HEK293 (cell line): ENCODE measurements around the gene CADM1.
A peak's percentile ranks its signal among the peaks of the same experiment; 100 is the strongest.

Experiments
- CTCF ChIA-PET: fragments of 350-600 bp; formaldehyde crosslinking; extraction: SDS; loops from one replicate; lab custom pipeline; 2021; ENCODE audit warnings: antibody characterized with exemption; lab: Yijun Ruan, JAX
- POLR2A ChIA-PET: fragments of 300-600 bp; formaldehyde crosslinking; extraction: SDS; loops from one replicate; lab custom pipeline; 2020; ENCODE audit warnings: antibody characterized with exemption, inconsistent platforms; lab: Yijun Ruan, JAX
- H3K27ac ChIP-seq: fragments of 200-500 bp; sonication (Bioruptor generic); 2 replicates; pipeline ENCODE4 v1.5.1; 2014; ENCODE audit warnings: low read depth, low read length, control low read depth, inconsistent platforms; ENCODE audit errors: extremely low read depth
- H3K36me3 ChIP-seq, 2 experiments: fragments of 200-500 bp in 1 of 2; sonication (Bioruptor generic) in 1 of 2; 1 replicate in 1 of 2; 2 replicates in 1 of 2; pipeline ENCODE4 v1.5.1; 2014 to 2017; ENCODE audit warnings: inconsistent platforms in 2 of 2, low read length in 2 of 2; ENCODE audit not compliant: control insufficient read depth in 2 of 2, insufficient read depth in 1 of 2
- H3K4me1 ChIP-seq: fragments of 200-500 bp; sonication (Bioruptor generic); 2 replicates; pipeline ENCODE4 v1.5.1; 2014; ENCODE audit warnings: mild to moderate bottlenecking, low read length, inconsistent platforms; ENCODE audit not compliant: control insufficient read depth, insufficient read depth
- H3K4me3 ChIP-seq: 2 replicates; pipeline ENCODE4 v1.5.1; 2011; ENCODE audit warnings: low read depth, mild to moderate bottlenecking, control low read depth, low read length, moderate library complexity
- H3K9me3 ChIP-seq: fragments of 200-500 bp; sonication (Bioruptor generic); 2 replicates; pipeline ENCODE4 v1.5.1; 2014; ENCODE audit warnings: low read depth, low read length, inconsistent platforms; ENCODE audit not compliant: control insufficient read depth, insufficient read depth
- GLI4 ChIP-seq: fragments of 450-650 bp; formaldehyde crosslinking; IDR thresholded peaks from 2 replicates; pipeline ENCODE4 v1.5.1; 2016; ENCODE audit warnings: missing biosample characterization, missing genetic modification characterization
- HOXD13 ChIP-seq: sonication (generic); formaldehyde crosslinking; IDR thresholded peaks from 2 replicates; pipeline ENCODE4 v1.8.0; 2022; ENCODE audit warnings: missing genetic modification reagents, borderline replicate concordance
- INSM2 ChIP-seq: fragments of 450-650 bp; formaldehyde crosslinking; IDR thresholded peaks from 2 replicates; pipeline ENCODE4 v1.5.1; 2016; ENCODE audit warnings: missing biosample characterization, missing genetic modification characterization
- KLF7 ChIP-seq: fragments of 450-650 bp; formaldehyde crosslinking; IDR thresholded peaks from 2 replicates; pipeline ENCODE4 v1.5.1; 2016; ENCODE audit warnings: missing biosample characterization, missing genetic modification characterization, borderline replicate concordance
- MZF1 ChIP-seq: fragments of 450-650 bp; formaldehyde crosslinking; IDR thresholded peaks from 2 replicates; pipeline ENCODE4 v1.5.1; 2017; ENCODE audit warnings: missing biosample characterization, missing genetic modification characterization, borderline replicate concordance
- OVOL3 ChIP-seq: fragments of 450-650 bp; formaldehyde crosslinking; IDR thresholded peaks from 2 replicates; pipeline ENCODE4 v1.5.1; 2016; ENCODE audit warnings: missing biosample characterization, missing genetic modification characterization
- PRDM6 ChIP-seq: fragments of 450-650 bp; formaldehyde crosslinking; IDR thresholded peaks from 2 replicates; pipeline ENCODE4 v1.5.1; 2017; ENCODE audit warnings: missing biosample characterization, missing genetic modification characterization
- SP2 ChIP-seq: fragments of 450-650 bp; formaldehyde crosslinking; IDR thresholded peaks from 2 replicates; pipeline ENCODE4 v1.5.1; 2016; ENCODE audit warnings: missing biosample characterization, missing genetic modification characterization
- SP3 ChIP-seq: fragments of 450-650 bp; formaldehyde crosslinking; IDR thresholded peaks from 2 replicates; pipeline ENCODE4 v1.5.1; 2016; ENCODE audit warnings: missing biosample characterization, missing genetic modification characterization
- SP7 ChIP-seq: fragments of 450-650 bp; formaldehyde crosslinking; IDR thresholded peaks from 2 replicates; pipeline ENCODE4 v1.5.1; 2016; ENCODE audit warnings: missing biosample characterization, missing genetic modification characterization
- ZBTB1 ChIP-seq: fragments of 450-650 bp; formaldehyde crosslinking; IDR thresholded peaks from 2 replicates; pipeline ENCODE4 v1.5.1; 2016; ENCODE audit warnings: missing biosample characterization, missing genetic modification characterization
- ZBTB21 ChIP-seq: fragments of 450-650 bp; formaldehyde crosslinking; IDR thresholded peaks from 2 replicates; pipeline ENCODE4 v1.5.1; 2017; ENCODE audit warnings: missing biosample characterization, missing genetic modification characterization
- ZBTB7A ChIP-seq: fragments of 450-650 bp; formaldehyde crosslinking; IDR thresholded peaks from 2 replicates; pipeline ENCODE4 v1.5.1; 2016; ENCODE audit warnings: low read depth, missing biosample characterization, missing genetic modification characterization
- ZNF121 ChIP-seq: fragments of 450-650 bp; formaldehyde crosslinking; IDR thresholded peaks from 2 replicates; pipeline ENCODE4 v1.5.1; 2016; ENCODE audit warnings: missing biosample characterization, missing genetic modification characterization
- ZNF214 ChIP-seq: fragments of 450-650 bp; formaldehyde crosslinking; IDR thresholded peaks from 2 replicates; pipeline ENCODE4 v1.5.1; 2017; ENCODE audit warnings: missing biosample characterization, mild to moderate bottlenecking, missing genetic modification characterization, borderline replicate concordance
- ZNF266 ChIP-seq: fragments of 450-650 bp; formaldehyde crosslinking; IDR thresholded peaks from 2 replicates; pipeline ENCODE4 v1.5.1; 2016; ENCODE audit warnings: missing biosample characterization, missing genetic modification characterization, low read depth
- ZNF280C ChIP-seq: fragments of 450-650 bp; formaldehyde crosslinking; IDR thresholded peaks from 2 replicates; pipeline ENCODE4 v1.5.1; 2016; ENCODE audit warnings: missing biosample characterization, missing genetic modification characterization
- ZNF518A ChIP-seq: fragments of 450-650 bp; formaldehyde crosslinking; conservative IDR thresholded peaks from 2 replicates; pipeline ENCODE4 v1.5.1; 2016; ENCODE audit warnings: low read depth, missing biosample characterization, missing genetic modification characterization
- ZNF555 ChIP-seq: fragments of 450-650 bp; formaldehyde crosslinking; conservative IDR thresholded peaks from 2 replicates; pipeline ENCODE4 v1.5.1; 2017; ENCODE audit warnings: missing biosample characterization, mild to moderate bottlenecking, missing genetic modification characterization, inconsistent platforms
- ZNF558 ChIP-seq: fragments of 450-650 bp; formaldehyde crosslinking; IDR thresholded peaks from 2 replicates; pipeline ENCODE4 v1.5.1; 2016; ENCODE audit warnings: missing biosample characterization, missing genetic modification characterization
- ZNF670 ChIP-seq: fragments of 450-650 bp; formaldehyde crosslinking; IDR thresholded peaks from 2 replicates; pipeline ENCODE4 v1.5.1; 2016; ENCODE audit warnings: missing biosample characterization, missing genetic modification characterization, low read depth
- ZNF707 ChIP-seq: fragments of 450-650 bp; formaldehyde crosslinking; IDR thresholded peaks from 2 replicates; pipeline ENCODE4 v1.5.1; 2016; ENCODE audit warnings: missing biosample characterization, missing genetic modification characterization

CADM1 gene

GRCh38 chr11:115180272-115180671, 323.9 kb downstream of the CADM1 start:
- H3K36me3 ChIP-seq = no peaks in the 10 kb centered on the region
- no peaks in the 10 kb centered on the region for H3K9me3 ChIP-seq
- no peaks in the 10 kb centered on the region for H3K4me1 ChIP-seq
- ChIA-PET POLR2A (no interaction called here), CTCF (interaction anchor here (0.7 to 2.9 kb wide), 3 partner anchors 10 to 428 kb away, joined by 3 to 18 read pairs (median 3); no protein-coding TSS in a partner anchor)
- H3K27ac ChIP-seq = no peak overlapping the region
- no peak overlapping the region for H3K4me3 ChIP-seq
- TF ChIP-seq ZNF670 (tag by site-specific recombination) (no peak), ZNF214 (no peak), MZF1 (tag by site-specific recombination) (no peak), ZNF266 (tag by site-specific recombination) (no peak)

GRCh38 chr11:115179636-115180035, 324.6 kb downstream of the CADM1 start:
- Histone ChIP-seq H3K4me3 (no peak overlapping the region), H3K9me3 (no peaks in the 10 kb centered on the region), H3K4me1 (no peaks in the 10 kb centered on the region), H3K36me3 (peaks cover 0 to 5% of the 10 kb centered on the region in 2 experiments; a peak in 1 of 3 replicates), H3K27ac (no peak overlapping the region)
- POLR2A ChIA-PET = no interaction called here
- CTCF ChIA-PET = interaction anchor here (0.7 to 2.9 kb wide), 3 partner anchors 9 to 427 kb away, joined by 3 to 18 read pairs (median 6); no protein-coding TSS in a partner anchor
- no peak for TF ChIP-seq ZBTB1 (tag by site-specific recombination)
- no peak for TF ChIP-seq ZNF555 (tag by site-specific recombination)
- no peak for TF ChIP-seq SP7 (tag by site-specific recombination)
- TF ChIP-seq GLI4 (tag by site-specific recombination) = no peak
- TF ChIP-seq KLF7 (tag by site-specific recombination) = no peak
- no peak for TF ChIP-seq ZNF707 (tag by site-specific recombination)
- TF ChIP-seq PRDM6 (tag by site-specific recombination) = peak; percentile 29; the same call in 1 of the 2 replicates
- TF ChIP-seq ZBTB7A (tag by site-specific recombination) = no peak

- Histone ChIP-seq H3K4me1 (no peaks in the 10 kb centered on the region), H3K9me3 (no peaks in the 10 kb centered on the region), H3K4me3 (no peak overlapping the region), H3K27ac (no peak overlapping the region), H3K36me3 (peaks cover 0 to 5% of the 10 kb centered on the region in 2 experiments; a peak in 1 of 3 replicates)
- ChIA-PET CTCF (interaction anchor here (0.7 to 1.7 kb wide), 3 partner anchors 12 to 395 kb away, joined by 3 to 8 read pairs (median 6); no protein-coding TSS in a partner anchor), POLR2A (interaction anchor here (0.7 kb wide), 1 partner anchor 334 kb away, joined by 5 read pairs; no protein-coding TSS in a partner anchor)
- TF ChIP-seq OVOL3 (no peak), ZBTB21 (no peak), ZNF280C (no peak), ZNF121 (tag by site-specific recombination) (no peak), SP2 (tag by site-specific recombination) (no peak), SP3 (tag by site-specific recombination) (no peak), INSM2 (tag by site-specific recombination) (no peak), ZNF558 (tag by site-specific recombination) (no peak), ZNF518A (no peak), HOXD13 (CRISPR knock-in tag) (no peak)
Observed at GRCh38 chr11:115178705-115179104, 325.5 kb downstream of the CADM1 start.
